Spleen (tissue), 11 donors: ENCODE measurements around the gene MAN1A2. TPM values are rescaled to one million over a fixed set of nuclear protein-coding genes. Genes with fewer than 3 reads are reported as not detected.
A peak's percentile ranks its signal among the peaks of the same experiment; 100 is the strongest.

Experiments used
- DNase-seq: peaks from one replicate; pipeline ENCODE4 v3.0.0-alpha.2; 2020
- H3K27ac ChIP-seq, 8 donors: fragments of 200-600 bp; sonication (generic) in 7 of 8; 1 replicate in 4 of 8; 2 replicates in 4 of 8; pipeline versions ENCODE4 v1.5.0 to v1.8.0; 2016 to 2021; ENCODE audit warnings: inconsistent platforms in 4 of 8, mild to moderate bottlenecking in 4 of 8, moderate library complexity in 1 of 8
- H3K27me3 ChIP-seq, 7 donors: fragments of 200-600 bp; sonication (generic) in 6 of 7; replicated peaks in 1 of 7; 1 replicate in 4 of 7; 2 replicates in 3 of 7; pipeline versions ENCODE4 v1.5.0 to v1.8.0; 2016 to 2021; ENCODE audit warnings: inconsistent platforms in 3 of 7, mild to moderate bottlenecking in 1 of 7
- H3K36me3 ChIP-seq, 6 donors: fragments of 200-600 bp; sonication (generic) in 5 of 6; 1 replicate in 4 of 6; 2 replicates in 2 of 6; pipeline versions ENCODE4 v1.5.0 to v1.8.0; 2016 to 2021; ENCODE audit warnings: inconsistent platforms in 2 of 6
- H3K4me1 ChIP-seq, 6 donors: fragments of 200-600 bp; sonication (generic) in 5 of 6; 1 replicate in 3 of 6; 2 replicates in 3 of 6; pipeline versions ENCODE4 v1.5.0 to v1.8.0; 2016 to 2021; ENCODE audit warnings: inconsistent platforms in 3 of 6
- H3K4me3 ChIP-seq, 8 donors: fragments of 200-600 bp; sonication (generic) in 7 of 8; 1 replicate in 4 of 8; 2 replicates in 4 of 8; pipeline versions ENCODE4 v1.5.0 to v1.8.0; 2016 to 2021; ENCODE audit warnings: inconsistent platforms in 4 of 8, mild to moderate bottlenecking in 4 of 8, moderate library complexity in 2 of 8
- H3K9me3 ChIP-seq, 8 donors: fragments of 200-600 bp; sonication (generic) in 7 of 8; 1 replicate in 4 of 8; 2 replicates in 4 of 8; pipeline versions ENCODE4 v1.5.0 to v1.8.0; 2016 to 2021; ENCODE audit warnings: inconsistent platforms in 4 of 8
- POLR2A ChIP-seq, 3 donors: fragments of 450-650 bp; IDR thresholded peaks; one replicate each; pipeline ENCODE4 v1.5.1; 2017; ENCODE audit warnings: antibody characterized with exemption in 3 of 3, mild to moderate bottlenecking in 1 of 3
- POLR2AphosphoS5 ChIP-seq, 3 donors: sonication (generic); formaldehyde crosslinking; IDR thresholded peaks; one replicate each; pipeline ENCODE4 v1.5.1; 2017; ENCODE audit warnings: antibody characterized with exemption in 3 of 3
- WGBS, 5 donors: extraction: QIAGEN DNeasy Blood & Tissue Kit in 3 of 5; methylation state at CpG; one replicate each; pipeline versions ENCODE4 v1.1.5 to v1.1.7; 2013 to 2018; 5-methylcytosine and 5-hydroxymethylcytosine counted together
- intact Hi-C: fragments of 100-400 bp; cut with DNase I; formaldehyde crosslinking; loops from one replicate; pipeline ENCODE4 v1.15.0; 2023; ENCODE audit warnings: low total_unique reads
- polyA plus RNA-seq, 3 donors: library from polyadenylated mRNA; stranded (reverse); fragments of 200-250 nt; gene quantifications; one replicate each; pipeline ENCODE4 v1.2.1, GENCODE V29; 2013
- total RNA-seq, 7 donors: library from RNA; depleted of rRNA in 3 of 7; stranded (reverse); fragments of >200 nt in 3 of 7; fragmentation: NEBNext Ultra II Directional in 4 of 7; extraction: Animal tissue kit (Norgen Biotek cat#: 25700) in 4 of 7; gene quantifications; one replicate each; pipeline versions ENCODE4 v1.1.0 to v1.2.1, GENCODE V29; 2016 to 2021
- TF ChIP-seq, protein P1 (sequence below), 11 experiments: fragments of 200-600 bp in 7 of 11; fragments of 450-650 bp in 4 of 11; sonication (generic) in 4 of 11; IDR thresholded peaks in 8 of 11; conservative IDR thresholded peaks in 3 of 11; 1 replicate in 7 of 11; 2 replicates in 4 of 11; pipeline versions ENCODE4 v1.4.0 to v1.8.0; 2016 to 2021; ENCODE audit warnings: antibody characterized with exemption in 11 of 11, inconsistent platforms in 4 of 11, mild to moderate bottlenecking in 1 of 11
- donor health status: healthy with polysubstance abuse.
- donor health status: DM: no; HTN: no; CAD: no; lungs with moderate emphysema.
- donor health status: DM: no; HTN: no; CAD: no.
- donor health status: Bipolar disorder and iron deficiency.
- donor health status: healthy.
- donor health status: DM: no; HTN: no; CAD: no.
- donor health status: DM: yes; HTN: yes; CAD: no.

The MAN1A2 gene
- total and polyA plus RNA-seq, 10 donors = 4.1 to 52.4 (median 42.6) TPM

DNA sequence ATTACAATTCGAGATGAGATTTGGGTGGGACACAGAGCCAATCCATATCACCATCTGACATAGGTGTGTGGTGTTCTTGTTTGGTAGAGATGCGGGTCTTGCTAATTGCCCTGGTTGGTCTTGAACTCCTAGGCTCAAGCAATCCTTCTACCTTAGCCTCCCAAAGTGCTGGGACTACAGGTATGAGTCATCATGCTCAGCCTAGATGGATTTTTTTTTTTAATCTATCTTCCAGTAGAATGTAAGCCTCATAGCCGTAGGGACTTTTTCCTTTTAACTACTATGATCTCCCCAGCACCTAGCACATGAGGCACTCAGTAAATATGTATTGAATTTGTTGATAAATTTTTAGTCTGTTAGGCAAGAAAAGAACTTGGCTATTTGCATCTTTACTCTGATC, 144.0 kb downstream of the MAN1A2 start:
- H3K4me1 ChIP-seq = no peaks in the 10 kb centered on the region
- no peaks in the 10 kb centered on the region for H3K9me3 ChIP-seq
- TF ChIP-seq POLR2AphosphoS5 (IDR thresholded peaks at IDR 0.05) (no peak), POLR2A (IDR thresholded peaks at IDR 0.05) (no peak)
- TF ChIP-seq, protein P1, sequence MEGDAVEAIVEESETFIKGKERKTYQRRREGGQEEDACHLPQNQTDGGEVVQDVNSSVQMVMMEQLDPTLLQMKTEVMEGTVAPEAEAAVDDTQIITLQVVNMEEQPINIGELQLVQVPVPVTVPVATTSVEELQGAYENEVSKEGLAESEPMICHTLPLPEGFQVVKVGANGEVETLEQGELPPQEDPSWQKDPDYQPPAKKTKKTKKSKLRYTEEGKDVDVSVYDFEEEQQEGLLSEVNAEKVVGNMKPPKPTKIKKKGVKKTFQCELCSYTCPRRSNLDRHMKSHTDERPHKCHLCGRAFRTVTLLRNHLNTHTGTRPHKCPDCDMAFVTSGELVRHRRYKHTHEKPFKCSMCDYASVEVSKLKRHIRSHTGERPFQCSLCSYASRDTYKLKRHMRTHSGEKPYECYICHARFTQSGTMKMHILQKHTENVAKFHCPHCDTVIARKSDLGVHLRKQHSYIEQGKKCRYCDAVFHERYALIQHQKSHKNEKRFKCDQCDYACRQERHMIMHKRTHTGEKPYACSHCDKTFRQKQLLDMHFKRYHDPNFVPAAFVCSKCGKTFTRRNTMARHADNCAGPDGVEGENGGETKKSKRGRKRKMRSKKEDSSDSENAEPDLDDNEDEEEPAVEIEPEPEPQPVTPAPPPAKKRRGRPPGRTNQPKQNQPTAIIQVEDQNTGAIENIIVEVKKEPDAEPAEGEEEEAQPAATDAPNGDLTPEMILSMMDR (IDR thresholded peaks at IDR 0.05 in 8 of 11, conservative IDR thresholded peaks at IDR 0.05 in 3 of 11) = no peak
- intact Hi-C loops = loop anchor here (5.0 to 10.0 kb wide), 3 partner anchors 146 to 384 kb away; partner anchors contain the start of gene MAN1A2
- DNase-seq = no peak
- 91 to 94% (median 94%) methylated on average over 3 of the region's 3 CpGs for WGBS, 5 donors
- H3K27ac ChIP-seq = no peak overlapping the region
- peaks cover 0 to 38% (median 8%) of the 10 kb centered on the region in 6 donors for H3K36me3 ChIP-seq
- no peak overlapping the region for H3K4me3 ChIP-seq
- H3K27me3 ChIP-seq = no peaks in the 10 kb centered on the region

GRCh38 chr1:117512728-117513321, 145.6 kb downstream of the MAN1A2 start:
- Histone ChIP-seq H3K4me3 (no peak overlapping the region), H3K27ac (no peak overlapping the region), H3K27me3 (no peaks in the 10 kb centered on the region), H3K9me3 (no peaks in the 10 kb centered on the region), H3K36me3 (peaks cover 0 to 32% (median 6%) of the 10 kb centered on the region in 6 donors), H3K4me1 (no peaks in the 10 kb centered on the region)
- TF ChIP-seq, protein P1 (IDR thresholded peaks at IDR 0.05 in 8 of 11, conservative IDR thresholded peaks at IDR 0.05 in 3 of 11) = peak in 10 of 11 experiments; percentile 19 to 64 (median 48)
- no peak for TF ChIP-seq POLR2A (IDR thresholded peaks at IDR 0.05)
- 5 to 20% (median 11%) methylated on average over 1 of the region's 1 CpG for WGBS, 5 donors
- intact Hi-C loops = loop anchor here (5.0 to 10.0 kb wide), 3 partner anchors 148 to 382 kb away; partner anchors contain the start of gene MAN1A2
- DNase-seq = no peak

- H3K4me3 ChIP-seq = no peak overlapping the region
- intact Hi-C loops = no loop called here
- no peak overlapping the region for H3K27ac ChIP-seq
- peaks cover 0 to 38% (median 2%) of the 10 kb centered on the region in 6 donors for H3K36me3 ChIP-seq
- DNase-seq = no peak
- no peaks in the 10 kb centered on the region for H3K27me3 ChIP-seq
- TF ChIP-seq POLR2AphosphoS5 (IDR thresholded peaks at IDR 0.05) = no peak
- no peak for TF ChIP-seq POLR2A (IDR thresholded peaks at IDR 0.05)
- TF ChIP-seq, protein P1 (IDR thresholded peaks at IDR 0.05 in 8 of 11, conservative IDR thresholded peaks at IDR 0.05 in 3 of 11) = no peak
- WGBS, 5 donors = 92 to 100% (median 96%) methylated on average over 1 of the region's 1 CpG
- no peaks in the 10 kb centered on the region for H3K9me3 ChIP-seq
- H3K4me1 ChIP-seq = peaks cover 0 to 2% (median 0%) of the 10 kb centered on the region in 6 donors
Observed at GRCh38 chr1:117523111-117523510, 155.9 kb downstream of the MAN1A2 start.

GRCh38 chr1:117527074-117527473, 159.8 kb downstream of the MAN1A2 start:
- Histone ChIP-seq H3K4me1 (peaks cover 0 to 3% (median 0%) of the 10 kb centered on the region in 6 donors), H3K4me3 (no peak overlapping the region), H3K36me3 (peaks cover 0 to 38% (median 2%) of the 10 kb centered on the region in 6 donors), H3K27ac (no peak overlapping the region), H3K27me3 (no peaks in the 10 kb centered on the region), H3K9me3 (no peaks in the 10 kb centered on the region)
- no peak for DNase-seq
- WGBS, 5 donors = 80 to 96% (median 85%) methylated on average over 4 of the region's 4 CpGs
- intact Hi-C loops = no loop called here
- TF ChIP-seq POLR2A (IDR thresholded peaks at IDR 0.05) = no peak
- no peak for TF ChIP-seq POLR2AphosphoS5 (IDR thresholded peaks at IDR 0.05)
- TF ChIP-seq, protein P1 (IDR thresholded peaks at IDR 0.05 in 8 of 11, conservative IDR thresholded peaks at IDR 0.05 in 3 of 11) = no peak
